Renal cortical epithelial cell (primary cell): ENCODE results near the gene ZNF445. TPM values are rescaled to one million over a fixed set of nuclear protein-coding genes. Genes with fewer than 3 reads are reported as not detected.
A peak's percentile ranks its signal among the peaks of the same experiment; 100 is the strongest.
"Not testable (repeated sequence)": the region's sequence is repeated elsewhere in the genome, so short reads cannot be mapped to it uniquely, and the experiment has no call there.

Source experiments
- DNase-seq: peaks from one replicate; pipeline ENCODE4 v3.0.0-alpha.2; 2011; ENCODE audit warnings: low read depth
- total RNA-seq: library from RNA; depleted of rRNA; stranded (reverse); fragments of >200 nt; gene quantifications from 2 replicates; pipeline ENCODE4 v1.2.3, GENCODE V29; 2014

ZNF445 gene
- total RNA-seq, 1 donor from 2014 or later: 17.9 TPM

DNA sequence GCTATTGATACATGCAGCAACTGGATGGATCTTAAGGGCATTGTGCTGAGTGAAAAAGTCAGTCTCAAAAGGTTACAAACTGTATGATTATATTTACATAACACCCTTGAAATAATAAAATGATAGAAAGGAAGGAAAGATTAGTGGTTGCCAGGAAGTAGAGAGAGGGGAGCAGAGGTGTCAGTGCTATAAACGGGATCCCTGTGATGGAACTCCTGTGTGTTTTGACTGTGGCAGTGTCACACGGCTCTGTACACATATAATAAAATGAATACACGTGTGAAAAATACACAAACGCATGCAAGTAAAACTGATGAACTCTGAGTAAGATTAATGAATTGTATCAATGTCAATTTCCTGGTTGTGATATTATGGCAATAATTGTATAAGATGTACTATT lies 78.6 kb downstream of the ZNF445 start:
- DNase-seq: no peak

DNA sequence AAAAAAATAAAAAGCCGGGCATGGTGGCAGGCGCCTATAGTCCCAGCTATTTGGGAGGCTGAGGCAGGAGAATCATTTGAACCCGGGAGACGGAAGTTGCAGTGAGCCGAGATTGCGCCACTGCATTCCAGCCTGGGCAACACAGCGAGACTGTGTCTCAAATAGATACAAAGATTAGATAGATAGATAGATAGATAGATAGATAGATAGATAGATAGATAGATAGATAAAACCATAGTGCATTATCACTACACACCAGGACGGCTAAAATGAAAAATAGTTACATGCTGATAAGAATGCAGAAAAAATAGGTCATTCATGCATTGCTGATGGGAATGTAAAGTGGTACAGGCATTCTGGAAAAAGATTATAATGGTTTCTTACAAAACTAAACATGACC lies 79.2 kb downstream of the ZNF445 start:
- not testable (repeated sequence) for DNase-seq

DNA sequence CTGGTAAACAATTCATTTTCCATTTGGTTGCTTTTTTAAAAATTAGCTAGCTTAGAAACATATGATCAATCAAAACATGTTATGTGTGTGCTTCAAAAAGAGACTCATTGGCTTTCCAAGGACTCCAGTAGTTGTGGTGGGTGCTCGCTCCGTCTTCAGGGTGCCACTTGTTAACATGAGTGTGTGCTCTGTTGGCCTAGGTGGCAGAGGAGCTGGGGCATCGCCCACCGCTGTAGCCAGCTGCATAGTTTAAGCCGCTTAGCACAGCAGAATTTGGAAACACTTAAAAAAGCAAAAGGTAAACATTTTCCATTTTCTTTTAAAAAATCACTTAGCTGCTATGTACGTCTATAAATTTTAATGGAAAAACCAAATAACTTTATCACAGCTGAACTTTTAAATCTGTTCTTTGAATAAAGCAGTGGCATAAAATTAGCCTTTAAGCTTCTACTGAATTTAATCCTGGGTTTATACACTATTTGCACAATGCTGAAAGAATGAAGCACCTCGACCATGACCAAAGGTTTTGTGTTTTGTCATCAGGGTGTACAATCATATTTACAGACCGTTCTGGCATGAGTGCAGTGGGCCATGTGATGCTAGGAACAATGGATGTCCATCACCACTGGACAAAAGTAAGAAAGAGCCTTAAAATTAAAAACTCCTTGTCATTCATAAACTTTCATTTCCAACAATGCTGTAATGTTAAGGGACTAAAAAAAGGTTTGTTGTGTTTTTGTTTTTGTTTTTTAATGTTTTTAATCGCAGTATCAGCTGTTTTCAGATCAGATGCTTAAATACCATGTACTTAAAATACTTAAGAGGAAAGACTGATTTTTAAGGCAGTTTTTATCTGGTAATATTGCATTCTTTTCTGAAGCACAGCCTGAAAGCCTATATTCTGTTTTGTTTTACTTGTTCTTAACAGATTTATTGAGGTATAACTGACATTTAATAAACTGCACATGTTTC lies 81.0 kb downstream of the ZNF445 start:
- peak; percentile 15 for DNase-seq

DNA sequence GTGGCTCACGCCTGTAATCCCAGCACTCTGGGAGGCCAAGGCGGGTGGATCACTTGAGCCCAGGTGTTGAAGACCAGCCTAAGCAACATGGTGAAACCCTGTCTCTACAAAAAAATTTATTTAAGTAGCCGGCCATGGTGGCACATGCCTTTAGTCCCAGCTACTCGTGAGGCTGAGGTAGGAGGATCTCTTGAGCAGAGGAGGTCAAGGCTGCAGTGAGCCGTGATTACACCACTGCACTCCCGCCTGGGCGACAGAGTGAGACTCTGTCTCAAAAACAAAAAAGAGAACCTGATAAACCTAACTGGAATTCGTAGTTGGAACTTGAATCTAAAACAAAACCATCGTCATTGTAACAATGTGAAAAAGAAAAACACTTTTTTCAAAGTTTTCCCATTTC lies 81.8 kb downstream of the ZNF445 start:
- DNase-seq: no peak

DNA sequence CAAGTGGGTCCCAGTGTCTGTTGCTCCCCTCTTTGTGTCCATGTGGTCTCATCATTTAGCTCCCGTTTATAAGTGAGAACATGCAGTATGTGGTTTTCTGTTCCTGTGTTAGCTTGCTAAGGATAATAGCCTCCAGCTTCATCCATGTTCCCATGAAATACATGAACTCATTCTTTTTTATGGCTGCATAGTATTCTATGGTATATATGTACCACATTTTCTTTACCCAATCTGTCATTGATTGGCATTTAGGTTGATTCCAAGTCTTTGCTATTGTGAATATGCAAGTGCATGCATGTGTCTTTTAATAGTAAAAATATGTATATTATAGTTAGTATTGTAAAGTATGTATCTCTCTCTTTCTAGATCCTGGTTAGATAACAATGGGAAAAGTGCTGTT lies 85.0 kb downstream of the ZNF445 start:
- no peak for DNase-seq

DNA sequence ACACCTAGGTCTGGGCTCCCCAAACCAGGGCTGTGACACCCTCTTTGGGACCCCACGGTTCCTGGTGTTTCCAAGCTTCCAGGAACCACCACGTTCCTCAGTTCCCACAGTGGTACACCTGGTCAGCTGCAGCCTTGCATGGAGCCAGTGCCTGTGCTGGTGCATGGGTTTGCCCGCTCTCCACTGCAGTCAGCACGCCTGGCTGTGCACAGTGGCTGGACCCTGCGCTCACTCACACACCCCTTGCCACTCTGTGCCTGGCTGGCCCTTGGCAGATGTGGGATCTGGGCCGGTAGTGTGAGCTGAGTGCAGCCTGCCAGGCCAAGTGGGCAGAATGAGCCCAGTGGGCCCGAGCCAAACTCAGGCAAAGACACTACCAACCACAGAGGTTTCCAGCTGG lies 90.1 kb downstream of the ZNF445 start:
- no peak for DNase-seq

Other genes with a start within 250 kb of the ZNF445 start
- not detected in 2 replicates for gene TOPAZ1, start 235.8 kb downstream of the ZNF445 start, total RNA-seq
- 37.3 and 61.1 TPM in 2 replicates for gene TCAIM, start 138.9 kb downstream of the ZNF445 start, total RNA-seq
- 3.3 and 12.2 TPM in 2 replicates for gene ZKSCAN7, start 77.5 kb upstream of the ZNF445 start, total RNA-seq
- 1.4 and 5.4 TPM in 2 replicates for gene ZNF660, start 107.3 kb upstream of the ZNF445 start, total RNA-seq
- gene ZNF197, start 147.4 kb upstream of the ZNF445 start, total RNA-seq: 12.3 and 33.1 TPM in 2 replicates
- gene ZNF35, start 171.1 kb upstream of the ZNF445 start, total RNA-seq: 26.4 and 28.0 TPM in 2 replicates
- gene ZNF502, start 235.0 kb upstream of the ZNF445 start, total RNA-seq: 6.1 and 7.2 TPM in 2 replicates